ENCODE measurements around the gene BPNT1. TPM values are rescaled to one million over a fixed set of nuclear protein-coding genes. Genes with fewer than 3 reads are reported as not detected.

The BPNT1 gene
- total RNA-seq, 2 donors from 2014 or later, result 14.4 to 20.3 TPM

GRCh38 chr1:220124542-220124941 is 35.0 kb upstream of the BPNT1 start:
- Histone ChIP-seq H3K9me3 (no peaks in the 10 kb centered on the region), H3K36me3 (peaks cover 27% of the 10 kb centered on the region), H3K27ac (no peak overlapping the region), H3K27me3 (no peaks in the 10 kb centered on the region), H3K4me1 (peaks cover 0 to 4% of the 10 kb centered on the region in 2 donors), H3K4me3 (no peak overlapping the region)
- DNase-seq (ENCODE audit: low spot score), result no peak
- TF ChIP-seq CTCF (IDR thresholded peaks at IDR 0.05), result no peak

- Histone ChIP-seq H3K4me1 (peaks cover 0 to 4% of the 10 kb centered on the region in 2 donors), H3K36me3 (peaks cover 21% of the 10 kb centered on the region), H3K27me3 (no peaks in the 10 kb centered on the region), H3K9me3 (no peaks in the 10 kb centered on the region), H3K4me3 (no peak overlapping the region), H3K27ac (no peak overlapping the region)
- DNase-seq (ENCODE audit: low spot score), result no peak
- peak in 1 of 2 donors; percentile 19 for TF ChIP-seq CTCF (IDR thresholded peaks at IDR 0.05)
Measured at GRCh38 chr1:220123889-220124288, 34.3 kb upstream of the BPNT1 start.

GRCh38 chr1:220123066-220123465 is 33.5 kb upstream of the BPNT1 start:
- Histone ChIP-seq H3K36me3 (peaks cover 13% of the 10 kb centered on the region), H3K27ac (no peak overlapping the region), H3K27me3 (no peaks in the 10 kb centered on the region), H3K9me3 (no peaks in the 10 kb centered on the region), H3K4me1 (peaks cover 0 to 4% of the 10 kb centered on the region in 2 donors), H3K4me3 (no peak overlapping the region)
- TF ChIP-seq CTCF (IDR thresholded peaks at IDR 0.05), result no peak
- no peak for DNase-seq (ENCODE audit: low spot score)

- Histone ChIP-seq H3K27me3 (no peaks in the 10 kb centered on the region), H3K4me1 (peaks cover 0 to 4% of the 10 kb centered on the region in 2 donors), H3K36me3 (peaks cover 3% of the 10 kb centered on the region), H3K9me3 (no peaks in the 10 kb centered on the region), H3K4me3 (no peak overlapping the region), H3K27ac (no peak overlapping the region)
- no peak for TF ChIP-seq CTCF (IDR thresholded peaks at IDR 0.05)
- no peak for DNase-seq (ENCODE audit: low spot score)
Measured at GRCh38 chr1:220121791-220122530, 32.4 kb upstream of the BPNT1 start.

GRCh38 chr1:220119043-220119512 is 29.5 kb upstream of the BPNT1 start:
- Histone ChIP-seq H3K4me1 (no peaks in the 10 kb centered on the region), H3K27ac (no peak overlapping the region), H3K36me3 (peaks cover 20% of the 10 kb centered on the region), H3K9me3 (no peaks in the 10 kb centered on the region), H3K27me3 (no peaks in the 10 kb centered on the region), H3K4me3 (no peak overlapping the region)
- TF ChIP-seq CTCF (IDR thresholded peaks at IDR 0.05), result no peak
- DNase-seq (ENCODE audit: low spot score), result no peak

All from right atrium auricular region (tissue), 2 donors.